Stimulated activated CD4-positive, alpha-beta T cell treated with anti-CD3 and anti-CD28 coated beads, Interleukin-4, amount 100 ng/mL, for 4 hours (primary cell): ENCODE data around the gene NISCH.

Source experiments
- DNase-seq, 2 experiments: peaks; one replicate each; pipeline ENCODE4 v3.0.0-alpha.2; 2020

NISCH gene

DNA sequence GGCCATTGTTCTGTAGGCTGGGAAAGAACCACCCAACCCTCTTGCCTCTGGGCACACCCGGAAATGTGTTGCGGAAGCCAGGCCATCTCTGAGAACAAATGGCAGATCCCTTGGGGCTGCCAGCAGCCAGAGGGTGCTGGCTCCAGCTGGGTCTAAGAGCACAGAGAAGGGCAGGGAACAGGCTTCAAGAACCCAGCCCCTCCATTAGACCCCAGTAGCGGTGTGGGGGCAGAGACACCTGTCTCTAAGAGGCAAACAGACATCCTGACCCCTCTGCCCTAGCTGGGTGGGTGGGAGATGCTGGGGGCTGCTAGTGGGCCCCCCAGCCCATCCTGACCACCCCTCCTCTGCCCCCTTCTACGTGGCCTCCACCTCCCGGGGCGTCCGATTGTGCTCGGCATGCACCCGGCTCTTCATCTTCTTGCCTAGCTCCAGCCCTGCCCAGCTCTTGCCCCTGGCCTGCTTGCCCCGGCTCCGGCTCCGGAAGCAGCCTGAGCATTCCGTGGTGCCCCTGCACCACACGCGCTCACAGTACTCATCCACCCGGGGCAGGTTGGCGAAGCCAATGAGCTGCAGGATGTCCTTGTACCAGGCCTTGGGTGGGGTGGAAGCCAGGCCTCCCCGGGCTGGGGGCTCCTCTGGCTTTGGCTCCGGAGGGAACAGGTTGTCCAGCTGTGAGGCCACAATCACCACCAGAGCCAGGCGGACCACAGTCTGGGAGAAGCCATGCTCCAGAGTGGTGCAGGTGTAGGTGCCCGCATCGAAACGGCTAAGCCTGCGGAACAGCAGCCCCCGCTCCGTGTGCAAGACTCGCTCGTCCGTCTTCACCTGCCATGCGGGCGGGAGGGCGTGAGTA, 19.9 kb upstream of the NISCH start:
- no peak for DNase-seq

GRCh38 chr3:52436500-52437149, 18.8 kb upstream of the NISCH start:
- DNase-seq: no peak

- DNase-seq: no peak
Measured at GRCh38 chr3:52437326-52438103, 17.9 kb upstream of the NISCH start.

GRCh38 chr3:52438104-52438376, 17.4 kb upstream of the NISCH start:
- no peak for DNase-seq

DNA sequence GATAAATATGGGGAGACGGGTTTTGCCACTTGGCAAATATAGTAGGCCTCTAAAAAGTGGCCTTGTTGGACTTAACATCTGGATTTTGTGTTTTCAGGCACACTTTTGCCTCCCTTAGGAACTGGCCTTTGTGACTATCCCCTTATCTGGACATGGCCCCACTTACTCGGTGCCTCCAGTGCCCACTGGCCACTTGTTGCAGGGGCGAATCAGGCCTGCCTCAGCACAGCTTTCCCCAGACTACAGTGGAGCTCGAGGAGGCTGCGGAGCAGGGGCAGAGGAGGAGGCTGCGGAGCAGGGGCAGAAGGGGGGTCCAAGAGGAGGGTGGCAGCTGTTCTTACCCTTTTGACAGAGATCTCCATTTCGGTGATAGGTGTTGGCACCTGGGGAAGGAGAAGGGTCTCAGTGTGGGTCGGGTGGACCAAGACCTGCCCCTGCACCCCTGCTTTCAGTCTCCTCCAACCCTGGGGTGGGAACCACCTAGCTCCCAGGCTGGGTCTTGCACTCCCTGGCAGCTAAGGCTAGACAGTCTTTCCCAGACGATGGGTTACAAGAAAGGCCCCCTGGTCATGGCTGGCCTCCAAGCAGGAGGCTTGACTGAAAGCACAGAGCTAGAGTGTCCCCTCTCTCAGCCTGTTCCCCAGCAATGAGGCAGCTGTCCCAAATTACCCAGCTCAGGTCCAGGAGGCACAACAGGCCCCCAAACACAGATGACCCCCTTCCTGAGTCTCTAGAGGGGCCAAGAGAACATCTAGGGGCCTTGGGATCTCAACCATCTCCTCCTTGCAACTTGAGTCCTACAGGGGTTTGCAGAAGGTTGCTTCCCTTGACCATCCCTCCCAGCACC, 16.6 kb upstream of the NISCH start:
- DNase-seq: no peak

GRCh38 chr3:52439426-52440248, 15.8 kb upstream of the NISCH start:
- no peak for DNase-seq

GRCh38 chr3:52440249-52440551, 15.2 kb upstream of the NISCH start:
- no peak for DNase-seq

DNA sequence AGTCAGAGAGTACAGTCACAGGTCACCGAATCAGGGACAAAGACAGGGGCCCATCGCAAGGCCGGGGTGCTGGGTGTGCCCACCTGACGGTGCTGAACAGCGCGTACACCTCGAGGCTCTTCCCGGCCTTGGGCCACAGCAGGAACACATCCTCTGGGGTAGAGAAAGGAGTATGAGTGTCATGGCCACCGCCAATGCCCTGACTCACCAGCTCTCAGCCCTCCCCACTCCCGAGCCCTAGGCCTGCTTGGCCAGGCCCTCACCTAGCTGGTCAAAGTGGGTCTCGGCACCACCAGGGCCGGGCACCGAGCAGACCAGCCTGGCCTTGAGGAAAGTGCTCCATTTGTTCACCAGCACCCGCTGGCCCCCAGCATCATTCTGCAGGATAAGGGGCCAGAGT, 14.7 kb upstream of the NISCH start:
- no peak for DNase-seq

- DNase-seq: no peak
Measured at GRCh38 chr3:52441091-52441771, 14.2 kb upstream of the NISCH start.

DNA sequence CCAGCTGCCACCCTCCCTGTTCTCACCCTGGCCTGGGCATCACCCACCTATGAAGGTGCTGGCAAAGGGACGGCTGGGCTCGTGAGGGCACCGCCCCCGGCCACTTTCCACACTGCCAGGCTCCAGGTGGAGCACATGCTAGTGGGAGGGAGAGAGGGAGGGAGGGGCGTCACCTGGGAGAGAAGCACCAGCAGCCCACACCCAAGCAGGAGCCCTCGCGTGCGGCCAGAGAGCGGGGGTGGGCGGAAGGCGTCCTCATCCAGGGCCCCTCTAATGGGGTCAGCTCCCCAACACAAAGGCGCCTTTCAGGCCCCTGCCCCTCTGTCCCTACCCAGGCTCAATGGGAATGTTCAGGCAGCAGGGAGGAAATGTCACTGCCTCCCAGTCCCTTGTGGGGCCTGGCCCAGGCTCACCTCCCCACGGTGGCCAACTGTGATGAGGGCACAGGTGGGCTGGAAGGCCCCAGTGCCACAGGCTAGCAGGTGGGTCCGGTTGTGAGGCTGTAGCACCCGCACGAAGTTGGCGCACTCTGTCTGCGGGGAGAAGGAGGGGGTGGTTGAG, 13.6 kb upstream of the NISCH start:
- no peak for DNase-seq

- DNase-seq: no peak
Measured at GRCh38 chr3:52442409-52443267, 12.8 kb upstream of the NISCH start.

- no peak for DNase-seq
Measured at GRCh38 chr3:52443268-52443610, 12.2 kb upstream of the NISCH start.

DNA sequence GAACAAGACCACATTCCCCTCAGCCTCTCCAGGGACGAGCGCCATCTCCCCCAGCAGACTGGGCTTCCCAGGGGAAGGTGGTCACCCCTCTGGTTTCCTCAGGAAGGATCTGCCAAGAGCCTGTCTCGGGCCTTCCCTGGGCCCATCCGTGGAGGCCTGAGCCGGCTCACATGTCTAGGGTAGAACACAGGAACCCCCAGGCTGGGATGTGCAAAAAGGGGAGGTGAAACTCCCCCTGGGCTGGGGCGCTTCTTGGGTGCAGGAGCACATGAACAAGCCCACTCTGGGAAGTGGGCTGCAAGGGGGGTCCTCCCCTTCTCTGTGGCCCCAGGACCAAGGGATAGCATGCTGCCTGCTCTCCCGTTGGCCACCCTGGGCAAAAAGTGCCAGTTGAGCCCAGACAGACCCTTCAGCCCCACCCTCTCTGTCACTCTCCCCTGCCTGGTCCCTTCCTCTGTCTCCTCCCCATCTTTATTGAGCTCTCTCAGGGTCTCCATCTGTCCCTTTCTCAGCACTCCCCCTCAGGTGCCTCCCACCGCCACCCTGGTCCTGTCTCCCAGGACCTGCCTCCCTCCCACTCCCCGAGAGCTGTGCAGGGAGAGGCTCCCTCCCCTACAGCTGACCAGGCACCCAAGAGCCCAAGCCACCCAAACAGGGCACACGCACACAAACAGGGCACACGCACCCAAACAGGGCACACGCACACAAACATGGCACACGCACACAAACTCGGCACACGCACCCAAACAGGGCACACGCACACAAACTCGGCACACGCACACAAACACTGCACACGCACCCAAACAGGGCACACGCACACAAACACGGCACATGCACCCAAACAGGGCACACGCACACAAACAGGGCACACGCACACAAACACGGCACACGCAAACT, 11.4 kb upstream of the NISCH start:
- no peak for DNase-seq

- peak; percentile 50 to 69 for DNase-seq
Measured at GRCh38 chr3:52444860-52445793, 10.3 kb upstream of the NISCH start, which contains the start of gene SEMA3G. SEMA3G (minus strand) TSS chr3:52445103; CDS start chr3:52445027, 76 bp downstream.

- no peak for DNase-seq
Measured at GRCh38 chr3:52446042-52446441, 9.4 kb upstream of the NISCH start.

DNA sequence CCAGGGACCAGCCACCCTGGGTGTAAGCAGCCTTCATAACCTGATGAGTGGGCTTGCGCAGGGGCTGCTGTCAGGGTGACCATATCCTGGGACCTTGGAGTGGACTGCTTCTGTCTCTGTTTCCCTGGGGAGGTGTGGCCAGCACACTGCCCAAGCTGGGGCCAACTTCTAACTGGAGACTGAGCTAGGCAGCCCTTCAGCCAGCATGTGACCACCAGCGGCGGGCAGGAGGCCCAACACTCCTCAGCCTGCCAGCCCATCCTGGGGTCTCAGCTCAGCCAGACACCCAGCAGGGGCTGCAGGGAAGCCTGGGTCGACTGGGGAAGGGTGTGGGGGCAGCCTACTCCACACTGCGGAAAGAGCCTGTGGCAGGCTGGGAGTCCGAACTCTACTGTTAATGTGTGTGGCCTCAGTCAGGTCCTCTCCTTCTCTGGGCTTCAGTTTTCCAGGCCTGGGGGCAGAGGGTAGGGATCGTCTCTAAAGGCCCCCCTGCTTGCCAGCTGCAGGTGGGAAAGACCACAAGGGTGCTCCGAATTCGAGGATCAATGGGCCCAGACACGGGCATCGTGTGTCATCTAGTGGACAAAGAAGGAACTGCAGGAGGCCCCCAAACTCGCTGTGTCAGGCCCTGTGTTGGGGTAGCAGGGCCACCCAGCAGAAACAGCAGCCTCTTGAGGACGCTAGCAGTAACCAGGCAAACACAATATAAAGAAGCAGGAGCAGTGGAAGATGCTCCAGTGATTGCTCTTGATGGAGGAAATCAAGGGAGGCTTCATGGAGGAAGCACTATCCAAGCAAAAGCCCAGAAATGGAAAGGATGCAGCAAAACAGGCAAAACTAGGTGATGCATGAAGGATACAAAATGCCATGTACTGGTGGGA, 8.5 kb upstream of the NISCH start:
- peak; percentile 48 to 66 for DNase-seq
